Measurements from ENCODE around the gene STK17B.

Gene STK17B

GRCh38 chr2:196183528-196184231, 12.3 kb upstream of the STK17B start:
- no peak for DNase-seq

- DNase-seq, result no peak
Observed at GRCh38 chr2:196183172-196183473, 11.7 kb upstream of the STK17B start.

GRCh38 chr2:196182439-196183171, 11.2 kb upstream of the STK17B start:
- no peak for DNase-seq

GRCh38 chr2:196181484-196181883, 10.1 kb upstream of the STK17B start:
- no peak for DNase-seq

DNA sequence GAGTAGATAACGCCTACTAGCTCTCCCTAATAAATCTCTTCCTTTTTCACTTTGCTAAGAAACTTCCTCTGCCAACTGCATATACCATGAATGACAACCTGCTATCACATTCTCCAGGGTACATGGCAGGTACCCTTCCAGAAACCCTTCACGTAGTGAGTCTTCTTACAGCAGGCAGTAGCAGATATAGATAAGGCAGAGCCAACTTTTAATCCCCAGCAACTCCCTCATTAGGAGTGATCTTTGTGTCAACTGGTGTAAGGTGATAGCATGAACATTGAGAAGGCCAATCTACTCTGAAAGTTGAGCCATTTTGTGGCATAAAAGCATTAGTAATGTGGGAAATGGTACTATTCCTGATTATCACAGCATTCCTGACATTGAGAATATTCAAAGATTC, 5.7 kb upstream of the STK17B start:
- DNase-seq, result no peak

- no peak for DNase-seq
Observed at GRCh38 chr2:196176142-196176738, 4.9 kb upstream of the STK17B start.

DNA sequence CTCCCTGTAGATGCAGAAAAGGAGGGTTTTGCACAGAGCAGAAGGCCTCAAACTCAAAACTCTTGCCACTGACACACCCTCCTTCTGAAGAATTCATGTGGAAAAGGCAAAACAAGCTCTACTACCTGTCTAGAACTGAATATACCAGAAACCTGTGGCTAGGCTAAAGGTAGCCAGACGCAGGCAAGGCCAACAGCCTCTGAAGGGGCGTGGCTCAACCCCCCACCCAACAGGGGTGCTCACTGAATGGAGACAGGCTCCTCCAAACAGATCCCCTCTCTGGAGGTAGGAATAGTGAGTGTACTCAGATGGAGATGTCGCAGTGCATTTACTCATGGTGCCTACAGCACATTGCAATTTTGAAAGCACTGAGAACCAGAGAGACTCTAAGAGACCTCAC, 3.0 kb upstream of the STK17B start:
- no peak for DNase-seq

GRCh38 chr2:196173505-196173904, 2.1 kb upstream of the STK17B start:
- no peak for DNase-seq

GRCh38 chr2:196172951-196173350, 1.6 kb upstream of the STK17B start:
- no peak for DNase-seq

DNA sequence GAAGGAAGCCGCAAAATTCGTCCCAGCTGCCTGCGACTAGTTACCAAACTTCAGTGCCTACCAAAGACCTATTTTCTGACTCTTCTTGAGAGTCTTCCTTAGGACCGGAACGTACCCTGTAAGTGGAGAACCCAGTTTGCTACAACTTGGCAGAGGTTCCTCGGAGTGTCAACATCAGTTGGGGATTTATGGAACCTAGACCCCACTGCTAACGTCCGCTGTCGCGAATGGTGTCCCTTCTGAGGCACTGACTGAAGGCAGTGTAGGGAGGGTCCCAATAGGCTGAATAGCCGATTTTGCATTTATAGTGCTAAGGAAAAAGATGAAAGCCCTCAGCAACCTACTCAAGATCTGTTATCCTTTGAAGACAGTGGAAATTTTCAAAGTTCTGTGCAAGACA, 568 bp upstream of the STK17B start:
- no peak for DNase-seq

DNA sequence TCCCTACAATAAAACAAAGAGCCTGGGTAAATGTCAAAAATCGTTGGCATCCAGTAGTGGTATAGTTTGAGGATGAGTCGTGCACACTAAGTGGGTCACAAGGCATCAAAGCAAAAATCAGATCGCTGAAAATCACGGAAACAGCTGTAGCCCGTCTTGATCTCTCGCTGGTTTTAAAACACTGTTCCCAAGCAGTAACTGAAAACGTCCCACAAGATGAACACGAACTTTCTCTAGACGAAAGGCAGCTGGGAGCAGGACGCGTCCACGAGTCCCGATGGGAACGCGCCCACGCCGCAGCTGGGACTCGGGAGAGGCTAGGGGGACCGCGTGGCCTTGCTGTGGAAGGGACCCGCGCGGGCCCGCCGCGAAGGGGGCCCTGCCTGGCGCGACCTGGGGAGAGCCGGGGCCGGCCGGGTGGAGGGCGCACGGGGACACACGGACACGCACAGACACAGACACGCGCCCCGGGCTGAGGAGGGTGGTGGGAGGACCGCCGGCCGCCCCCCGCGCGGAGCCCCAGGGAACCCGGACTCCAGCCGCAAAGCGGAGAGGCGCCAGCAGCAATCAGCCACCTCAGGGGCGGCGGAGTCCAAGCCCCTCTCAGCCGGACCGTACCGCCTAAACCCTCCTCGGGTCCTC, 651 bp downstream of the STK17B start:
- peak; percentile 27 for DNase-seq

DNA sequence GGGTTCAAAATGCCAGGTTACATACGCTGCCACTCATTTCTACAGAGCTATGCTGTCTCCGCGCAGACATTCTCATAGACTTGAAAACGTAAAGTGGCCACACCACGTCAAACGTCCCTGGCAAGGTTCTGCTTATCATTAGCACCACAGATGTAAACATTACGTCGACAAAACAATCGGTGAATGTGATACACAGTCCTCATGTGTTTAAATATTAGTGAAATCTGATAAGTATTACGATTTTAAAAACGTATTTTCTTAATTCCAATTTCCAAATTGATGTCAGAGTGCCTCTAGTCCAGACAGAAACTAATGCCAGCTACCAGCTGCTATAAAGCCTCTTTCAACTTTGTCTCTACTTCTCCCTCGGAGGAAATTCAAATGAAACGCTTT, 1.2 kb downstream of the STK17B start:
- DNase-seq, result peak; percentile 23

DNA sequence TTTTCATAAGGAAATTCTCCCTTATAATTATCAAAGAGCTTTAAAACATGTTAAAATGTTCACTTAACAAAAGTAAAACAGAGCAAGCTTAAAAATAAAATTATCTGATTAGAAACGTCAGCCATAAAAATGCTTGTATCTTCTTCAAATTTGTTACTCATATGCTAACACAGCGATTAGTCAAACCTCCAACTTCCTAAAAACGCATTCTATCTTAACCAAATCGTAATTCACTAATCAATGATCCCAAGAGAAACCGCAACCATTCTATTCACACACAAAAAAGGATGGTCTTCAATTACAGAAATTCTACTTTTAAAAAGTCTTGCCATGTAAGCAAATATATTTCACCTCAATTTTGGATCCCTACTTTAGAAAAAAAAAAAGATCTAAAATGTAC, 1.9 kb downstream of the STK17B start:
- DNase-seq, result no peak

DNA sequence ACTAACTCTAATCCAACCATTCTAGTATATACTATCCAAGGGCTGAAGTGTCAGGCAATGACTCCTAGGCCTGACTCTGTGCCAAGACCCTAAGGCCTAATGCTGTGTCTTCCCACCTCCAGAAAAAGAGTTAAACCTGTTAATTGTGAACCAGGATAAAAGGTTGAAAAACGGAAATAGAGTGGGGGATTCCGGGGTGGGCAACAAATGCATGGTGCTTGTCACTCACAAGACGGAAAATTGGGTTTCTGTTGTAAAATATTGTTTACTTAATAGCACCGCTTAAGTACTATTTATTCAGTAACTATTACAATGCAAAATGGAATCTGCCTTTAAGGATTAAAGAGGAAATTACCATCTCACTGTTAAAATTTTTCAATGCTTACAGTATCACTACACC, 3.2 kb downstream of the STK17B start:
- DNase-seq, result no peak

DNA sequence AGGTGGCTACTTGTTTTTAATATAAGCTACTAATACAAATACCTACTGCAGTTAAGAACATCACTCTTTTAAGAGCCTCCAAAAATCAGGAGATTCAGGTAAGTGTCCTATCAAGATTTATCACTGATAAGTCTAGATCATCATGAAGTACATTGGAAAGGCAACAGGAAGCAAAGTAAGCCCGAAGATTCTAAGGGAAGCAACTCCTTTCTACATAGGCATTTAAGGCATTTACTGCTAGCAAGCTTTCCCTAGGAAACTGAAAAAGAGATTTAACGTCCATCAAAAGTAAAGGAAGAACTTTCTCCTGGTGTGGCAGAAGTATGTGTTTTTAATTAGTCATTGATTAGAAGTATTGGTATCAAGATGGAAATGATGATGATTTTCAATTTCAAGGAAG, 3.7 kb downstream of the STK17B start:
- no peak for DNase-seq

GRCh38 chr2:196166876-196167275, 4.5 kb downstream of the STK17B start:
- no peak for DNase-seq

GRCh38 chr2:196165016-196165415, 6.4 kb downstream of the STK17B start:
- no peak for DNase-seq

GRCh38 chr2:196163285-196163684, 8.1 kb downstream of the STK17B start:
- no peak for DNase-seq

- DNase-seq, result no peak
Observed at GRCh38 chr2:196162586-196163175, 8.7 kb downstream of the STK17B start.

DNA sequence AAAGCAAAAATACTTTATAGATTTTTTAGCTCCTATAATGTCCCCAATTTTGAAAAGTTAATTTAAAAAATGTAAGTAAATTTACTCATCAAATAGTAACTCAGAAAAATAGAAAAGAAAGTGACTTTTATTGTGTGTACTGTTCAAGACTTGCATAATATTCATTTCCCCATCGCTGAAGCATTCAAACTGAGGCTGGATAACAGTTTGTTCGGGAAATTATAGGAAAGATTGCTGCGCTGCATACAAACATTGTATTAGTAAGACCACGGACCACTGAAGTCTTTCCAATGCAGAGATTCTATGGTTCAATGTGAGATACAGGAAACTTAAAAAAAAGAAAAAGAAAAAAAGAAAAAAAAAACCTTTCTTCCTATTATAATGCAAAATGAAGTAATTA, 10.4 kb downstream of the STK17B start:
- no peak for DNase-seq

GRCh38 chr2:196160101-196160500, 11.3 kb downstream of the STK17B start:
- DNase-seq, result no peak

DNA sequence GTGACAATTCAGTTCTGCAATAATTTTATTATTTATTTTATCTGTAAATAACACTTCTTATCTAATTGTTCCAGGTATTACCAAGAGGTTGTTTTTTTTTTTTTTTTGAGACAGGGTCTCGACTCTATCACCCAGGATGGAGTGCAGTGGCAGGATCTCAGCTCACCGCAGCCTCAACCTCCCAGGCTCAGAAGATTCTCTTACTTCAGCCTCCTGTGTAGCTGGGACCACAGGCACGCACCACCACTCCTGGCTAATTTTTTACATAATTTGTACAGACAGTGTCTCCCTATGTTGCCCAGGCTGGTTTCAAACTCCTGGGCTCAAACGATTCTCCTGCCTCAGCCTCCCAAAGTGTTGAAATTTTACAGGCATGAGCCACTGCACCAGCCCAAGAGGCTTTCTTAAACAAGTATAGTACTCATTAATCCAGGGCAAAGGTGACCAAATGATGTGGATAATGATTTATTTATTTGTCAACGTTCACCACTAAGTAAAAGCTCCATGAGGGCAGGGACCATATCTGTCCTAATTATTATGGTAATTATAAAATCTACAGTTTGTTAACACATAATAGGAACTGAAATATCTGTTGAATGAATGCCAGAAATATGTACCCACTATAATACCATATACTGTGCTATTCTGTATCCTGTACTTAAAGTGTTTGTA, 12.0 kb downstream of the STK17B start:
- no peak for DNase-seq

DNA sequence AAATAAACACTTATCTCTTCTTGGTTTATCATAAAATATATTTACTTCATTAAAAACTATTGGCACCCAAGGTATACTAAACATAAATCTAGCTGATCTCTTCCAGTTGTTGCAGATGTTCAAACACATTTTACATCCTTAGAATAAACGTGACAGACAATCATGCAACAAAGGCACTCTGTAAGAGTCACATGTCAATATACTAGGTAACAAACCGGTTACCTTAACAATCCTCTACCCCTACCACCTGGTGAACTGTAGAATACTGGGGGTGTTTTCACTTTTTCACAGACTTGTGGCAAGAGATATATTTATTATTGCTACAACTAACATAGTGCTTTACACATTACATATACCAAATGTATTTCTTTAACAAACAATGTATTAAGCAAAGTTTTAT, 15.8 kb downstream of the STK17B start:
- DNase-seq, result no peak

Measured in NCI-H146 (cell line).